ENCODE results near the gene PTPN3.

Gene PTPN3

DNA sequence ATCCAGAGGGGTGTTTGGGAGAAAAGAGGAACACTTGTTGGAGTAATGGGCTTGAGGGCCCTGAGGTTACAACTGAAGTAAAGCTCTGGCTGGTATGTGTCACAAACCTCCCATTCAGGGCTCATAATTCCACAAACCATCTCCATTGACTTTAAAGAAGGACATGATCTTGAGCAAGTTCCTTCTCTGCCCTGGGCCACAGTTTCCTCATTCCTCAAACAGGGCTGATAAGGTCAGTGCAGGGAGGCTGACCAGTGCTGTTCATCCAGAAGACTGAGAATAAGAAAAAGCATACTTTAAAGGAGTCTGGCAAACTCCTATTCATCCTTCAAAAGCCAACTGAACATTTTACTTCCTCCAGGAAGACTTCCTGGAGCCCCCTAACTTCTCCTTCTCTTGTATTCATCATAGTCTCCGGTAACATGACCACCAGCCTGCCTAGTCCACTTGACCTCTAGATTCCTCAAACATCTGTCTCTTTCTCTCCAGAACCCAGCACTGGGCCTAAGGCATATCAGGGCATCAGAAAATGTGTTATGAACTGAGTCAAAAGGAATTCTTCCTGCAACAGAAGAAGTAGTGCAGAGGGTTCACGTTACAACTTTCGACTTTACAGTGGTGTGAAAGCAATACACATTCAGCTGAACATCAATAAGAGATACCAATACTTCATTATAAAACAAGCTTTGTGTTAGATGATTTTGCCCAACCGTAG is 20.7 kb upstream of the PTPN3 start:
- TF ChIP-seq NFIC (IDR thresholded peaks at IDR 0.05) = no peak

DNA sequence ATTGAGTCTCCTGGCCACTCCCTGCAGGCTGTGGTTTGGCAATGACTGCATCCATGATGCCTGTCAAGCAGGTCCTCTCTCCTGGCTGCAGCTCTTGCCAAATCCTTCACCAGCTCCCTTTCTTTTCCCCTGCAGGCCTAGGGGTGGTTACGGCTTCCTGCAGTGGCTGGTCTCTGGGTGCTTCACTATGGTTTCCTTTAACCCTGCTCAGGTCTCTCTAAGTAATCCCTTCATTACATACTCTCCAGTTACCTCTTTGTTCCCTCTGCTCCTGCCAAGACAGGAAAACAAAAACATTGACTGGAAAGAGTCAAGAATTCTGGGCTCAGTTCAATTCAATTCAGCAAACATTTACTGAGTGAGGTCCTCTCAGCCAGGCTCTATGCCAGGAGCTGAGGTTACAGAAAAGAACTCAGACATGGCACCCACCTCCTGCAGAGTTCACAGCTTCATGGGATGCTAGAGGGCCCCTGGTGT is 19.8 kb upstream of the PTPN3 start:
- TF ChIP-seq, protein P1, sequence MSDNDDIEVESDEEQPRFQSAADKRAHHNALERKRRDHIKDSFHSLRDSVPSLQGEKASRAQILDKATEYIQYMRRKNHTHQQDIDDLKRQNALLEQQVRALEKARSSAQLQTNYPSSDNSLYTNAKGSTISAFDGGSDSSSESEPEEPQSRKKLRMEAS (IDR thresholded peaks at IDR 0.05) = no peak
- TF ChIP-seq YY1 (IDR thresholded peaks at IDR 0.05; ENCODE audit: low read depth) (no peak), CREB1 (IDR thresholded peaks at IDR 0.05; ENCODE audit: low read depth) (no peak), TAF1 (IDR thresholded peaks at IDR 0.05; ENCODE audit: low read depth) (no peak), TEAD4 (IDR thresholded peaks at IDR 0.05) (no peak), ZBTB7A (IDR thresholded peaks at IDR 0.05; ENCODE audit: low read depth) (no peak), USF1 (IDR thresholded peaks at IDR 0.05) (no peak), CEBPB (IDR thresholded peaks at IDR 0.05) (no peak), EP300 (IDR thresholded peaks at IDR 0.05; ENCODE audit: borderline replicate concordance) (no peak), REST (IDR thresholded peaks at IDR 0.05; ENCODE audit: low read depth) (no peak), FOXM1 (IDR thresholded peaks at IDR 0.05; ENCODE audit: borderline replicate concordance, low read depth) (no peak), RAD21 (IDR thresholded peaks at IDR 0.05; ENCODE audit: low read depth) (no peak), EGR1 (IDR thresholded peaks at IDR 0.05) (no peak), NFIC (IDR thresholded peaks at IDR 0.05) (no peak)

DNA sequence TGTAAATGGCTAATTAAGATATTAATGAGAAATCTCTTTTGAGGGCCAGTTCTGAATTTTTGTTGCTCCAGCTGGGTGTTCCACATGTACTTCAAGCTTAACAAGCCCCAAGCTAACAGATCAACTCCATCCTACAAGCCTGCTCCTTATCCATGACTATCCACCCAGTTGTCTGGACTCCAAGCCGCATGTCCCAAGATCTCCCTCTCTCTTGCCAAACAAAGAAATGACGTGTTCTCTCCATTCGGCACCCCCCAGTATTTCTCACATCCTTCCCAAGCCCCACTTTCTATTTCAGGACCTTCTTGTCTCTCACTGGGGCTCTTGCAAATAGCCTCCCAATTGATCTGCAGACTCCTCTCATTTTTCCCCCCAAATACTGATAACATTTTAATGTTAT is 15.8 kb upstream of the PTPN3 start:
- no peak for TF ChIP-seq TAF1 (IDR thresholded peaks at IDR 0.05; ENCODE audit: low read depth)
- TF ChIP-seq, protein P1 (IDR thresholded peaks at IDR 0.05) = no peak
- no peak for TF ChIP-seq ZBTB7A (IDR thresholded peaks at IDR 0.05; ENCODE audit: low read depth)
- no peak for TF ChIP-seq REST (IDR thresholded peaks at IDR 0.05; ENCODE audit: low read depth)
- TF ChIP-seq EP300 (IDR thresholded peaks at IDR 0.05; ENCODE audit: borderline replicate concordance) = no peak
- TF ChIP-seq EGR1 (IDR thresholded peaks at IDR 0.05) = no peak
- TF ChIP-seq NFIC (IDR thresholded peaks at IDR 0.05) = no peak
- no peak for TF ChIP-seq CREB1 (IDR thresholded peaks at IDR 0.05; ENCODE audit: low read depth)
- no peak for TF ChIP-seq TEAD4 (IDR thresholded peaks at IDR 0.05)
- TF ChIP-seq FOXM1 (IDR thresholded peaks at IDR 0.05; ENCODE audit: borderline replicate concordance, low read depth) = no peak
- no peak for TF ChIP-seq TCF12 (IDR thresholded peaks at IDR 0.05; ENCODE audit: low read depth)
- no peak for TF ChIP-seq RAD21 (IDR thresholded peaks at IDR 0.05; ENCODE audit: low read depth)
- no peak for TF ChIP-seq USF1 (IDR thresholded peaks at IDR 0.05)

DNA sequence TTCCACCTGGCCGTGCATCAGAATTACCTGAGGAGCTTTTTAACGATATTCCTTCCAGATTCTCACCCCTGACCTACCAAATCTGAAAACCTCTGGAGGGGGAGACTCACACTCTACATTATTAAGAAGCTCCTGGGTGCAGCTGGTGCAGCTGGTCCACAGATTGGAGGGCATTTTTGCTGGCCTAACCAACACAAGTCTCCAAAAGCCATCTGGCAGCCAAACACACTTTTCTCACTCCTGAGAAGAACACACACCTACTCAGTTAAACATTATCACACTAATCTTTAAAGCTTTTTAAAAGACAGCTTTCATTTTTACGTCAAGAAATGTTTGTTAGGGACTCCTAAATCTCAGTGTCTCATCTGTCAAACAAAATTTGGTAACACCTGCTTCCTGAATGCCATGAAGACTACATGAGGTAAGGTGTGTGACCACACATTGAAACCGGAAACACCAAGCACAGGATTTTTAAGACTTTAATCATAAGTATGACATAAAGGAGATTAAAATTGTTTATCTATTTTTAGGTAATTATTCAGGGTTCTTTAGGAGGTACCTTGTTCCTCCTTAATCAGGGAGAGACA is 14.2 kb upstream of the PTPN3 start:
- no peak for TF ChIP-seq REST (IDR thresholded peaks at IDR 0.05; ENCODE audit: low read depth)
- no peak for TF ChIP-seq USF1 (IDR thresholded peaks at IDR 0.05)
- TF ChIP-seq TEAD4 (IDR thresholded peaks at IDR 0.05) = no peak
- TF ChIP-seq FOXM1 (IDR thresholded peaks at IDR 0.05; ENCODE audit: borderline replicate concordance, low read depth) = no peak
- no peak for TF ChIP-seq YY1 (IDR thresholded peaks at IDR 0.05; ENCODE audit: low read depth)
- no peak for TF ChIP-seq ZBTB7A (IDR thresholded peaks at IDR 0.05; ENCODE audit: low read depth)
- TF ChIP-seq RAD21 (IDR thresholded peaks at IDR 0.05; ENCODE audit: low read depth) = no peak
- TF ChIP-seq, protein P1 (IDR thresholded peaks at IDR 0.05) = no peak
- TF ChIP-seq CEBPB (IDR thresholded peaks at IDR 0.05) = no peak
- TF ChIP-seq EGR1 (IDR thresholded peaks at IDR 0.05) = no peak
- TF ChIP-seq TAF1 (IDR thresholded peaks at IDR 0.05; ENCODE audit: low read depth) = no peak
- TF ChIP-seq NFIC (IDR thresholded peaks at IDR 0.05) = no peak
- no peak for TF ChIP-seq TCF12 (IDR thresholded peaks at IDR 0.05; ENCODE audit: low read depth)
- no peak for TF ChIP-seq EP300 (IDR thresholded peaks at IDR 0.05; ENCODE audit: borderline replicate concordance)
- no peak for TF ChIP-seq CREB1 (IDR thresholded peaks at IDR 0.05; ENCODE audit: low read depth)
